GM19324 (cell line): ENCODE data around the gene GRAP2.

Source experiments
- ATAC-seq: cut with Tn5 transposase; IDR thresholded peaks from one replicate; pipeline ENCODE4 v1.9.1; 2021; ENCODE audit warnings: mild to moderate bottlenecking, moderate library complexity; ENCODE audit not compliant: unreplicated experiment, low FRiP score

Gene GRAP2

GRCh38 chr22:40004836-40005235, 104.0 kb downstream of the GRAP2 start:
- ATAC-seq: no peak

GRCh38 chr22:40006641-40007040, 105.8 kb downstream of the GRAP2 start:
- ATAC-seq: no peak

DNA sequence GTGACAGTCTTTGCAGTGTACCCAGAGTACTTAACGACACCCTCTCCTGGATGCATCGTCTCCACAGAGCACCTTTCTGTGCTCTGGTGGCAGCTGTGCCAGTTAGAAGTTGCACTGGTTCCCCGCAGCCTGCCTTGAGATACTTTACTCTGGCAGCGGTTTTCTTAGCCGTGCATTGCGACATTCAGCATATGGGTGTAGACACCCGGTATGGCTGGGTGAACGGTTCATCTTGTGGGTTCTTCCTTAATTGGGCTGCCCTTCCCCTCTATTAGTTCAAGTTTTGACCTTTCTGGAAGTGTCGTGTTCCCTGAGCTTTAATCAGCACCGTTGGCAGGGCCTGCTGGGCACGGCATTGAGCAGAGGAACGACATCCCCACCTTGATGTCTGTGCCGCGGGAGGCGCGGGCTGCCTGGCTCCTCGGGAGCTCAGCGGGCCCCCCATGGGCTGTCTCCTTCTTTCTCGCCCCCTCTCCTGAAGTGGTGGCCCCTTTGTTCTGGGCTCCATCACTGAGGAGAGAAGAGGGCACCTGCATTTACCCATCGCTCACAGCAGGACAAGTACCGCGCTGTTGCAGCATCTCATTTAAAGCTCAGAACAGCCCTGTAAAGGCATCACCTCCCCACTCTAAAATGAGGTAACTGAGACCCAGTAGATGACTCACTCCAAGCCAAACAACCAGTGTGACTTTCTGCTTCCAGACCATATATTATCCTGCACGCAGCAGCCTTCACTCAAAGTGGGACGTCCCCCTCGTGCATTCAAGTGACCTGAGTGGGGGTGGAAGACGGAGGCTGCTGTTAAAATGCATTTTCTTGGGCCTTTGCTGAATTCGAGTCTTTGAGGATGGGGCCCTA, 107.2 kb downstream of the GRAP2 start:
- ATAC-seq: no peak

DNA sequence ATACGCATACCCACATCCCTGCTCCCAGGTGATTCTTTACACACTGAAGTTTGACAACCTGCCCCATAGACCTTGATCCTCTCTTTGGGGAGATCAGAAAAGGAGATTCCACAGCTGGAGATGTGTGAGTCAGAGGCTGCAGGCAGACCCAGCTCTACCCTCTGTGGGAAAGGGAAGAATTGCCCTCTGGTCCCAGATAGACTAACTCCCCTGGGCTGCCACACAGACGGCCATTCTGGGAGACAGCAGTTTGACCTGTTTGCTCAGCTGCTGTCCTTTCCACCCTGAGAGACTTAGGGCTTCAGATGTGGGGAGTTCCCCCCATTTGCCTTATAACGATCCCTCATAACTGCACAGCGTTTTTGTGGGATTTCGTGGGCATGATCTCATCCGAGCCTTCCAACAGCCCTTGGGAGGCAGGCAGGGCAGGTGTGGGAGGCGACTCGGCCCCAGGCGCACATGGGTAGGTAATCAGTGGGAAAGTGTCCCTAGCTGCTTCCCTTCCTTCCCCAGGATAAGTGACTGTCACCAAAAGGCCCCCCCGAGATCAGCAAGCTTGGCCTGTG, 107.9 kb downstream of the GRAP2 start:
- ATAC-seq: no peak

GRCh38 chr22:40009292-40009774, 108.4 kb downstream of the GRAP2 start:
- no peak for ATAC-seq

DNA sequence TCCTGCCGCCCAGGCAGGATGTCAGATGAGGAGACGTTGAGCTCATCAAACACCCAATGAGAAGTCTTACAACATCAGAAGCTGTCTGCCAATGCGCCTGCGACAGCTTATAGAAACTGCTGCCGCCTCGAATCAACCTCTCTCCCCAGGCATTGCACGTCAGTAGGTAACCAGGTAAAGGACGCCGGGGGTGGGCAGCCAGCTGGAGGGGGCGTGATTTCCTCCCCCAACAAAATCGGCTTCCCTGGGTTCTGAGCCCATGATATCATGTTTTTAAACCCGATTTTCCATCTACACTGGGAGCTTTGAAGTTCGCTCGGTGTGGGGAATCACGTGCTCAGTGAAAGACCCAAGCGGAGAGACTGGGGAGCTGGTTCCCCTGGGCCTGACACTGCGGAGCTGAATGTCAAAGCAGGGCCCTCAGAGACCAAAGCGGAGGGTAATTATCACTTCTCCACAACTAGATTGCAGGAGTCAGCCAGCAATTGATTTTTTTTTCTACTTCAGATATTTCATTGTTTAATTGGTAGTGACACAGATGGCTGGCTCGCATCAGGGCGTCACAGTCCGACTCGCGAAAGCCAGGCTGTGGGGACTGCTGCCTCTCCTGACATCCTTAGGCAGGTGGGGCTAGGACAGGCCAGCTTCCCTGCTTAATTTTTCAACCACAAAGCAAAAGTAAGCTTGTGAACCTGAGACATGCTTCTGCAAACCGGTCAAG, 109.2 kb downstream of the GRAP2 start:
- ATAC-seq: no peak

- ATAC-seq: no peak
These were observed 109.9 kb downstream of the GRAP2 start for GRCh38 chr22:40010746-40011145.

- ATAC-seq: no peak
These were observed 113.9 kb downstream of the GRAP2 start for GRCh38 chr22:40014667-40015248.

DNA sequence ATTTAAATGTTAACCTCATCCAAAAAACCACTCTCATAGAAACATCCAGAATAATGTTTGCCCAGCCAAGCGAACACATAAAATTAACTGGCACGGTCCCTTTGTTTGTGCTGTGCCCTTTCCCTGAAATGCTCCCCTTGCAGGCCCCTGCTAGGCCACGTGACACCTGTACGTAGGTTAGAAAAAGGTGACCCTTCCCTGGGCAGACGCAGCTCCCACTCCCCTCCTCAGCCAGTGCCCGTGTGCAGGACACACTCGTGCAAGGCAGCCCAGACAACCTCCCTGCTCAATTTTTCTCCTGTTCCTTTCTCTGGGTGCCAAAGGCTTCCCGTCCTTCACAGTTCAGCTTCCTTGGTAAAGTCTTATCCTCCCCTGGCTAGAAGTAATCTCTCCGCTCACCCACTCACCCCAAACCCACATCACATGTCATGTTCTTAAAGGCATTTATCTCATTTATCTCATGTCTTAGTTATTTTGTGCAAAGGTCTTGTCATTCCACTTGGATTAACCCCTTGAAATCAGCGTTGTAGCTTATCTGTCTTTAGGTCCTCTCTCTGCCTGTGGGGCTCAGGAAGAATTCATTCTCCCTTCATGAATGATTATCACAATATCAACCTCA, 114.6 kb downstream of the GRAP2 start:
- ATAC-seq: no peak

- no peak for ATAC-seq
These were observed 117.2 kb downstream of the GRAP2 start for GRCh38 chr22:40018051-40018450.

DNA sequence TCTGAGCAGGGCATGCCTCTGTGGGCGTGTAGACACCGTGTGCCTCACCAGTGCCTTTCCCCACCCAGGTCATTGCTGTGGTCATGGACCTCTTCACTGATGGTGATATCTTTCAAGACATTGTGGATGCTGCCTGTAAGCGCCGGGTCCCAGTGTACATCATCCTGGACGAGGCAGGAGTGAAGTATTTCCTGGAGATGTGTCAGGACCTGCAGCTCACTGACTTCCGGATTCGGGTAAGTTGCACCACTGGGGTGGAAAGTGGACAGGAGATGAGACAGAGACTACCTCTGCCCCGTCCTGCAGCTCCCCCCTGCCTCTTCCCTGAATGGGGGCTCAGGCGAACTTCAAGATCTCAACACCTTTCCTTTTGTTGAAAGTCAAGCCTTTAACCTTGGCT, 118.2 kb downstream of the GRAP2 start:
- no peak for ATAC-seq

DNA sequence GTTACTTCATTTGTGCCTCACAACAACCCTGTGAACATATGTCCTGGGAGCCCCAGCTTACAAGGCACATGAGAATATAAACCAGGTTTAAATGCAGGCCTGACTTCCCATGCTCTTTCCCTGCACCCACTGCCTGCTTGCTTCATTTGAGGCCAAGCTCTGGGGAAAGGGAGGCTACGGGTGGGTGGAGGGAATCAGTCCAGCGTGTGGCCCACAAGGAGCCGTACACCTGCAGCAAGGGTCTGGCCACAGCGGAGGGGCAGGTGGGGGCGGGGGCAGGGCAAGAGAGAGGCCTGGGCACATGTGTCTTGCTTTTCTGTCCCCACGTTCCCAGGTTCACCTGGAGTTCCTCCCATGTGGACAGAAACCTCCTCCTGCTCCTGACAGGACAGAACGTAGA, 120.1 kb downstream of the GRAP2 start:
- no peak for ATAC-seq

DNA sequence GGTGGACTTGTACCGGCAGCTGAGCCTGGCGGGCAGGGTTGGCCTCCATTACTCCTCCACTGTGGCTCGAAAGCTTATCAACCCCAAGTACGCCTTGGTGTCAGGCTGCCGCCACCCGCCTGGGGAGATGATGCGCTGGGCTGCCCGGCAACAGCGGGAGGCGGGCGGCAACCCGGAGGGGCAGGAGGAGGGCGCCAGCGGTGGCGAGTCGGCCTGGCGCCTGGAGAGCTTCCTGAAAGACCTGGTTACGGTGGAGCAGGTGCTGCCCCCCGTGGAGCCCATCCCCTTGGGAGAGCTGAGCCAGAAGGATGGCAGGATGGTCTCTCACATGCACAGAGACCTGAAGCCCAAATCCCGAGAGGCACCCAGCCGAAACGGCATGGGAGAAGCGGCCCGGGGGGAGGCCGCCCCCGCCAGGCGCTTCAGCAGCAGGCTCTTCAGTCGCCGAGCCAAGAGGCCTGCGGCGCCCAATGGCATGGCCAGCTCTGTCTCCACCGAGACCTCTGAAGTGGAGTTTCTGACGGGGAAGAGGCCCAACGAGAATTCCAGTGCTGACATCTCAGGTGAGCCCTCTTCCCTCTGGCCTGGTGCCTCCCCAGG, 120.6 kb downstream of the GRAP2 start:
- no peak for ATAC-seq

GRCh38 chr22:40022536-40023240, 121.8 kb downstream of the GRAP2 start:
- ATAC-seq: no peak
